Progenitor cell of endocrine pancreas (in vitro differentiated cells): ENCODE data around the gene LRBA. TPM values are rescaled to one million over a fixed set of nuclear protein-coding genes. Genes with fewer than 3 reads are reported as not detected.
"Not testable (repeated sequence)": the region's sequence is repeated elsewhere in the genome, so short reads cannot be mapped to it uniquely, and the experiment has no call there.

Experiments used
- DNase-seq: peaks from one replicate; pipeline ENCODE4 v3.0.0; 2021; ENCODE audit warnings: low spot score; ENCODE audit not compliant: unreplicated experiment
- H3K27ac Mint-ChIP-seq: 2 replicates; pipeline ENCODE4 v1.8.0; 2021; ENCODE audit warnings: mild to moderate bottlenecking, moderate library complexity, mixed read lengths
- H3K27me3 Mint-ChIP-seq: 2 replicates; pipeline ENCODE4 v1.8.0; 2021; ENCODE audit warnings: mixed read lengths
- H3K36me3 Mint-ChIP-seq: 2 replicates; pipeline ENCODE4 v1.8.0; 2022; ENCODE audit warnings: mixed read lengths; ENCODE audit not compliant: insufficient read depth
- H3K4me1 Mint-ChIP-seq: 2 replicates; pipeline ENCODE4 v1.8.0; 2021; ENCODE audit warnings: low read depth, mixed read lengths
- H3K4me3 Mint-ChIP-seq: 2 replicates; pipeline ENCODE4 v1.8.0; 2021; ENCODE audit warnings: low read depth, mild to moderate bottlenecking, moderate library complexity, mixed read lengths
- H3K9me3 Mint-ChIP-seq: 2 replicates; pipeline ENCODE4 v1.8.0; 2021; ENCODE audit warnings: low read depth, mixed read lengths
- CTCF ChIP-seq: fragments of 200-600 bp; sonication (generic); IDR thresholded peaks from one replicate; pipeline ENCODE4 v1.5.0; 2021; ENCODE audit warnings: antibody characterized with exemption, mild to moderate bottlenecking; ENCODE audit not compliant: unreplicated experiment
- total RNA-seq: library from RNA; stranded (reverse); gene quantifications from 2 replicates; pipeline ENCODE4 v1.2.1, GENCODE V29; 2021

Gene LRBA
- total RNA-seq, 1 donor from 2014 or later = 95.2 TPM

- DNase-seq = no peak
- Mint-ChIP-seq H3K9me3 (peaks cover 8% of the 10 kb centered on the region), H3K27ac (peak overlapping the region; percentile 83), H3K36me3 (peaks cover 7% of the 10 kb centered on the region), H3K27me3 (no peaks in the 10 kb centered on the region), H3K4me1 (peaks cover 13% of the 10 kb centered on the region), H3K4me3 (no peak overlapping the region)
- no peak for TF ChIP-seq CTCF
Observed at GRCh38 chr4:150994721-150995120, 20.4 kb downstream of the LRBA start.

- not testable (repeated sequence) for H3K36me3 Mint-ChIP-seq, H3K9me3 Mint-ChIP-seq, DNase-seq, H3K27ac Mint-ChIP-seq, H3K27me3 Mint-ChIP-seq, H3K4me3 Mint-ChIP-seq
- H3K4me1 Mint-ChIP-seq = peaks cover 13% of the 10 kb centered on the region
Observed at GRCh38 chr4:150993577-150993976, 21.5 kb downstream of the LRBA start.

GRCh38 chr4:150990993-150991392 is 24.1 kb downstream of the LRBA start:
- Mint-ChIP-seq H3K27me3 (no peaks in the 10 kb centered on the region), H3K36me3 (peaks cover 7% of the 10 kb centered on the region), H3K27ac (no peak overlapping the region), H3K4me3 (no peak overlapping the region), H3K4me1 (peaks cover 11% of the 10 kb centered on the region), H3K9me3 (peaks cover 8% of the 10 kb centered on the region)
- DNase-seq = no peak
- no peak for TF ChIP-seq CTCF

DNA sequence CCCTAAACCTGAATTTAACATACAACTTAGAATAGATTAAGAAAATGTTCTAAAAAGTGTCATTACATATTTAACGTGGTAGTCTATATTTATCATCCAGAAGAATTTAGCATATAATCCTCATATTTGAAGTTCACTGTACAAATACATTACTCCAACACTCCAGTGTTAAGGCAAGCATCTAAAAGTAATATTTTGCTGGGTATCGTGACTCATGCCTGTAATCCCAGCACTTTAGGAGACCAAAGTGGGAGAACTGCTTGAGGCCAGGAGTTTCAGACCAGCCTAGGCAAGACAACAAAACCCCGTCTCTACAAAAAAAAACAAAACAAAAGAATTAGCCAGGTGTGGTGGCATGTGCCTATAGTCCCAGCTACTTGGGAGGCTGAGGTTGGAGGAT is 24.8 kb downstream of the LRBA start:
- Mint-ChIP-seq H3K27me3 (no peaks in the 10 kb centered on the region), H3K36me3 (peaks cover 7% of the 10 kb centered on the region), H3K9me3 (peaks cover 8% of the 10 kb centered on the region), H3K27ac (no peak overlapping the region), H3K4me3 (no peak overlapping the region), H3K4me1 (peaks cover 9% of the 10 kb centered on the region)
- DNase-seq = no peak
- TF ChIP-seq CTCF = no peak

DNA sequence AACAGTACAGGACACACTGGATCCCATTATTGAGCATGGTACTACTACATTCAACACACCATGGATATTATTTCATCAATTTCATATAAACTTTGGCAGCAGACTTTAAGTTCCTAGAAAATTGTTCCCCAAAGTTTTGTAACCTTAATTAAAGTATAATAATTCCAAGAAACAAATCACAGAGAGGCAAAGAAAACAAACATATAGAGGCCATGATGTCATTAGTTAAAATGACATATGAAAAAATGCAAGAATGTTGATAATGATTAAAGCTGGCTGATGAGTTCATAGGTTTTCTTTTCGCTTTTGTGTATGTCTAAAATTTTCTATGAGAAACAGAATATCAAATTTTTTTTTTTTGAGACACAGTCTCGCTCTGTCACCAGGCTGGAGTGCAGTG is 26.8 kb downstream of the LRBA start:
- Mint-ChIP-seq H3K4me1 (no peaks in the 10 kb centered on the region), H3K9me3 (peaks cover 8% of the 10 kb centered on the region), H3K4me3 (no peak overlapping the region), H3K27me3 (no peaks in the 10 kb centered on the region), H3K36me3 (peaks cover 8% of the 10 kb centered on the region), H3K27ac (no peak overlapping the region)
- TF ChIP-seq CTCF = no peak
- DNase-seq = no peak

- TF ChIP-seq CTCF = no peak
- no peak for DNase-seq
- H3K4me3 Mint-ChIP-seq = no peak overlapping the region
- peaks cover 8% of the 10 kb centered on the region for H3K9me3 Mint-ChIP-seq
- peaks cover 9% of the 10 kb centered on the region for H3K36me3 Mint-ChIP-seq
- no peaks in the 10 kb centered on the region for H3K27me3 Mint-ChIP-seq
- H3K27ac Mint-ChIP-seq = peak overlapping the region; percentile 14
- no peaks in the 10 kb centered on the region for H3K4me1 Mint-ChIP-seq
Observed at GRCh38 chr4:150987204-150987603, 27.9 kb downstream of the LRBA start.
